Heart left ventricle (tissue), 16 donors: ENCODE data around the gene ARHGEF26. TPM values are rescaled to one million over a fixed set of nuclear protein-coding genes. Genes with fewer than 3 reads are reported as not detected.

Experiments
- ATAC-seq, 4 donors: fragments of 200-7000 bp; cut with Tn5 transposase; one replicate each; pipeline ENCODE4 v1.9.1; 2020 to 2022; ENCODE audit warnings: moderate library complexity in 4 of 4, mild to moderate bottlenecking in 3 of 4, moderate number of reproducible peaks in 1 of 4
- DNase-seq, 5 donors: peaks; one replicate each; pipeline ENCODE4 v3.0.0-alpha.2; 2020
- H3K27ac ChIP-seq, 12 donors: fragments of 200-600 bp; sonication (generic) in 4 of 12; one replicate each; pipeline versions ENCODE4 v1.5.0 to v1.8.0; 2016 to 2022; ENCODE audit warnings: mild to moderate bottlenecking in 2 of 12
- H3K27me3 ChIP-seq, 9 donors: fragments of 200-600 bp; sonication (generic) in 2 of 9; one replicate each; pipeline versions ENCODE4 v1.5.1 to v1.8.0; 2016 to 2022; ENCODE audit warnings: mild to moderate bottlenecking in 3 of 9
- H3K36me3 ChIP-seq, 9 donors: fragments of 200-600 bp; sonication (generic) in 2 of 9; one replicate each; pipeline versions ENCODE4 v1.5.0 to v1.8.0; 2018 to 2022; ENCODE audit warnings: mild to moderate bottlenecking in 2 of 9
- H3K4me1 ChIP-seq, 12 donors: fragments of 200-600 bp; sonication (generic) in 4 of 12; one replicate each; pipeline versions ENCODE4 v1.5.0 to v1.8.0; 2016 to 2022; ENCODE audit warnings: mild to moderate bottlenecking in 3 of 12
- H3K4me3 ChIP-seq, 12 donors: fragments of 200-600 bp; sonication (generic) in 4 of 12; one replicate each; pipeline versions ENCODE4 v1.5.0 to v1.8.0; 2017 to 2022; ENCODE audit warnings: mild to moderate bottlenecking in 9 of 12, moderate library complexity in 4 of 12
- H3K9me3 ChIP-seq, 12 donors: fragments of 200-600 bp; sonication (generic) in 4 of 12; one replicate each; pipeline versions ENCODE4 v1.5.0 to v1.8.0; 2016 to 2022; ENCODE audit warnings: mild to moderate bottlenecking in 1 of 12
- POLR2A ChIP-seq, 2 donors: fragments of 450-650 bp; IDR thresholded peaks; one replicate each; pipeline ENCODE4 v1.6.1; 2017; ENCODE audit warnings: antibody characterized with exemption in 2 of 2, mild to moderate bottlenecking in 2 of 2, moderate library complexity in 2 of 2
- WGBS, 4 donors: extraction: QIAGEN DNeasy Blood & Tissue Kit in 2 of 4; methylation state at CpG; one replicate each; pipeline versions ENCODE4 v1.1.5 to v1.1.7; 2013 to 2018; 5-methylcytosine and 5-hydroxymethylcytosine counted together
- intact Hi-C, 10 donors: fragments of 100-400 bp; cut with DNase I; formaldehyde crosslinking; loops; one replicate each; pipeline versions ENCODE4 v1.11.1 to v1.14.2; 2022
- polyA plus RNA-seq, 2 donors: library from polyadenylated mRNA; stranded (reverse); fragments of 200-250 nt; gene quantifications; one replicate each; pipeline ENCODE4 v1.2.3, GENCODE V29; 2013
- total RNA-seq, 9 donors: library from RNA; depleted of rRNA in 2 of 9; stranded (reverse); fragments of >200 nt in 2 of 9; fragmentation: NEBNext Ultra II Directional in 3 of 9; extraction: Animal tissue kit (Norgen Biotek cat#: 25700) in 3 of 9; gene quantifications; one replicate each; pipeline versions ENCODE4 v1.1.0 to v1.2.4, GENCODE V29; 2016 to 2023
- TF ChIP-seq, protein P1 (sequence below), 12 donors: fragments of 200-600 bp; sonication (generic) in 4 of 12; IDR thresholded peaks; one replicate each; pipeline versions ENCODE4 v1.5.0 to v1.8.0; 2018 to 2022; ENCODE audit warnings: antibody characterized with exemption in 12 of 12, mild to moderate bottlenecking in 5 of 12
- donor health status: ischemic (EF 13 %, LVEDD 7.1; RV severe dilation, severe dysfunction).
- donor health status: healthy with polysubstance abuse.
- donor health status: DM: no; HTN: yes; CAD: no.
- donor health status: DM: no; HTN: no; CAD: no.
- donor health status: ischemic (EF 25% LVEDD 6.9; RV normal size, moderate dysfunction).
- donor health status: ischemic (EF 25% LVEDD 5.7; RV mildly dilated, moderate dysfunction).
- donor health status: healthy.
- donor health status: DM: yes; HTN: yes; CAD: no.
- donor health status: ischemic (EF 35%, LVEDD 5.7; RV mildly dilated, moderate dysfunction).
- donor health status: nonischemic (EF 11% LVEDD 7.7; RV severe dilation, severe dysfunction).
- donor health status: DM: yes; HTN: yes; CAD: no.
- donor health status: PGD.
- donor health status: ischemic (EF 29% LVEDD 5.4; RV normal size, mild dysfunction).
- donor health status: nonischemic (EF 23%, LVEDD 6.1; RV moderate dilation, normal function).

ARHGEF26 gene
- total and polyA plus RNA-seq, 11 donors, result 0.68 to 2.3 (median 1.3) TPM

DNA sequence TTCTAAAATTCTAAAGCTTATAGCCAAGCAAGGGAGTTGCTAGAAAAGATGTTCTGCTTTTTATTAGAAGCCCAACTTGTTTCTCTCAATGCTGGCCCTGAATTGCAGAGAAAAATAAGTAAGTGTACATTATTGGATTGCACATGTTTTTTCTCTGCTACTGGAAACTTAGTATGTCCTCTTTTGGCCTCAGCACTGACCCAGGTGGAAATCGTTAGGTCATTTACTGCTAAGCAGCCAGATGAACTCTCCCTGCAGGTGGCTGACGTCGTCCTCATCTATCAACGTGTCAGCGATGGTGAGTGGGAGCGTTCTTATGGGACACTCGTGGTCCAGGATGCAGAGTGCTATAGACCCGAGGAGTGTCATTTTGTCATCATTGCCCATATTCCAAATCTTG, 133.3 kb downstream of the ARHGEF26 start:
- intact Hi-C loops, result loop anchor here (5.0 to 10.0 kb wide), 8 partner anchors 130 to 1230 kb away; partner anchors contain the start of gene ARHGEF26 (in 6 of the 10)
- WGBS, 4 donors, result 71 to 78% (median 75%) methylated on average over 8 of the region's 8 CpGs
- TF ChIP-seq POLR2A (IDR thresholded peaks at IDR 0.05), result no peak
- TF ChIP-seq, protein P1, sequence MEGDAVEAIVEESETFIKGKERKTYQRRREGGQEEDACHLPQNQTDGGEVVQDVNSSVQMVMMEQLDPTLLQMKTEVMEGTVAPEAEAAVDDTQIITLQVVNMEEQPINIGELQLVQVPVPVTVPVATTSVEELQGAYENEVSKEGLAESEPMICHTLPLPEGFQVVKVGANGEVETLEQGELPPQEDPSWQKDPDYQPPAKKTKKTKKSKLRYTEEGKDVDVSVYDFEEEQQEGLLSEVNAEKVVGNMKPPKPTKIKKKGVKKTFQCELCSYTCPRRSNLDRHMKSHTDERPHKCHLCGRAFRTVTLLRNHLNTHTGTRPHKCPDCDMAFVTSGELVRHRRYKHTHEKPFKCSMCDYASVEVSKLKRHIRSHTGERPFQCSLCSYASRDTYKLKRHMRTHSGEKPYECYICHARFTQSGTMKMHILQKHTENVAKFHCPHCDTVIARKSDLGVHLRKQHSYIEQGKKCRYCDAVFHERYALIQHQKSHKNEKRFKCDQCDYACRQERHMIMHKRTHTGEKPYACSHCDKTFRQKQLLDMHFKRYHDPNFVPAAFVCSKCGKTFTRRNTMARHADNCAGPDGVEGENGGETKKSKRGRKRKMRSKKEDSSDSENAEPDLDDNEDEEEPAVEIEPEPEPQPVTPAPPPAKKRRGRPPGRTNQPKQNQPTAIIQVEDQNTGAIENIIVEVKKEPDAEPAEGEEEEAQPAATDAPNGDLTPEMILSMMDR (IDR thresholded peaks at IDR 0.05), result no peak
- Histone ChIP-seq H3K4me3 (no peak overlapping the region), H3K4me1 (peaks cover 0 to 8% (median 4%) of the 10 kb centered on the region in 12 donors), H3K27me3 (no peaks in the 10 kb centered on the region), H3K9me3 (no peaks in the 10 kb centered on the region), H3K36me3 (peaks cover 0 to 72% (median 50%) of the 10 kb centered on the region in 9 donors), H3K27ac (no peak overlapping the region)
- ATAC-seq, result no peak
- DNase-seq, result no peak

GRCh38 chr3:154273381-154273780, 152.2 kb downstream of the ARHGEF26 start:
- Histone ChIP-seq H3K4me1 (peaks cover 0 to 36% (median 15%) of the 10 kb centered on the region in 12 donors), H3K27ac (no peak overlapping the region), H3K36me3 (peaks cover 0 to 85% (median 72%) of the 10 kb centered on the region in 9 donors), H3K9me3 (peaks cover 0 to under 1% (median 0%) of the 10 kb centered on the region in 12 donors), H3K27me3 (no peaks in the 10 kb centered on the region), H3K4me3 (no peak overlapping the region)
- DNase-seq (no peak), ATAC-seq (no peak)
- intact Hi-C loops, result no loop called here
- TF ChIP-seq, protein P1 (IDR thresholded peaks at IDR 0.05), result no peak
- no peak for TF ChIP-seq POLR2A (IDR thresholded peaks at IDR 0.05)
- 32 to 42% (median 35%) methylated on average over 2 of the region's 2 CpGs for WGBS, 4 donors

- TF ChIP-seq, protein P1 (IDR thresholded peaks at IDR 0.05), result no peak
- TF ChIP-seq POLR2A (IDR thresholded peaks at IDR 0.05), result no peak
- peak; percentile 36 to 77 (median 68) for ATAC-seq
- Histone ChIP-seq H3K27me3 (no peaks in the 10 kb centered on the region), H3K27ac (peak overlapping the region in 4 of 12 donors; percentile 23 to 51 (median 35)), H3K4me1 (peaks cover 0 to 36% (median 15%) of the 10 kb centered on the region in 12 donors), H3K9me3 (no peaks in the 10 kb centered on the region), H3K4me3 (no peak overlapping the region), H3K36me3 (peaks cover 0 to 91% (median 82%) of the 10 kb centered on the region in 9 donors)
- WGBS, 4 donors, result 0 to 18% (median 10%) methylated on average over 2 of the region's 2 CpGs
- DNase-seq, result no peak
- intact Hi-C loops, result no loop called here
These were observed 153.2 kb downstream of the ARHGEF26 start for GRCh38 chr3:154274348-154274747.

DNA sequence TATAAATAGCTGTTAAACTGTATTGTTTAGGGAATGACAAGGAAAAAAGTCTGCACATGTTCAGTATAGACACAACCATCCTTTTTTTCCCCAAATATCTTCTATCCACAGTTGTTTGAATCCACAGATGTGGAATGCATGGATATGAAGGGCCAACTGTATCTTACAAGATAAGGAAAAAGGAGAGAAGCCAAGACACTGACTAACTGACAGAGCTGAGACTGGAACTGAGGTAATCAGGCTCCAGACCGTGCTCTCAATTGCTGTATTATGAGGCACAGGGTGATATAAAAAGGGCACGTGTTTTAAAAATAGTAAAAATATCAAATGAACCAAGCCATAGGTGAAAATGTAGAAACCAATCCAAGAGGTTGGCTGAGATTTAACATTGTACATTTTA, 154.1 kb downstream of the ARHGEF26 start:
- no peak for TF ChIP-seq POLR2A (IDR thresholded peaks at IDR 0.05)
- TF ChIP-seq, protein P1 (IDR thresholded peaks at IDR 0.05), result no peak
- H3K9me3 ChIP-seq, result no peaks in the 10 kb centered on the region

More for the DNA sequence above, 154.1 kb downstream of the ARHGEF26 start:
- Histone ChIP-seq H3K4me1 (peaks cover 0 to 36% (median 15%) of the 10 kb centered on the region in 12 donors), H3K27ac (peak overlapping the region in 7 of 12 donors; percentile 1 to 42 (median 19)), H3K36me3 (peaks cover 0 to 93% (median 83%) of the 10 kb centered on the region in 9 donors), H3K27me3 (no peaks in the 10 kb centered on the region), H3K4me3 (no peak overlapping the region)
- intact Hi-C loops, result loop anchor here in 1 of 10 donors (5.0 kb wide), 1 partner anchor 47 kb away; the partner anchor contains the start of gene DHX36
- ATAC-seq (peak; percentile 32 to 82 (median 56)), DNase-seq (no peak)
- 21 to 27% (median 25%) methylated on average over 2 of the region's 2 CpGs for WGBS, 4 donors
